Iris pigment epithelial cell (primary cell): Measurements from ENCODE around the gene DUOXA1.
A peak's percentile ranks its signal among the peaks of the same experiment; 100 is the strongest.

ENCODE experiments used
- DNase-seq: peaks from one replicate; pipeline ENCODE4 v3.0.0-alpha.2; 2011; ENCODE audit warnings: low read depth

DUOXA1 gene

DNA sequence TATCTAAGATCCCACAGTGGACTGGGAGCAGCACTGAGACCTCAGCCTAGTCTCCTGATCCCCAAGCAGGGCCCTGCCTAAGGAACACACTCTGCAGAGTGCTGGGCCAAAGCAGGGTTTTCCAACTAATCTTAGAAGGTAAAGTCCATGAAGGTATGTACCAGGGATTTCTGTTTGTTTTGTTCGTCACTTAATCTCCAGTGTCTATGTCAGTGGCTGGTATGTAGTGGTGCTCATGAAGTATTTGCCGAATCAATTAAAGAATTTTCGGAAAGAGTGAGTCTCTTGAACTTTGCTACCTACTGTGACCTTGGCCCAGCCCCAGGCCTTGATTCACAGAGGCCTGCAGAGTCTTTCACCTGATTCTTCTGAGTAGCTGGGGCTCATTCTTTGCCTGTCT is 1.8 kb upstream of the DUOXA1 start:
- no peak for DNase-seq

DNA sequence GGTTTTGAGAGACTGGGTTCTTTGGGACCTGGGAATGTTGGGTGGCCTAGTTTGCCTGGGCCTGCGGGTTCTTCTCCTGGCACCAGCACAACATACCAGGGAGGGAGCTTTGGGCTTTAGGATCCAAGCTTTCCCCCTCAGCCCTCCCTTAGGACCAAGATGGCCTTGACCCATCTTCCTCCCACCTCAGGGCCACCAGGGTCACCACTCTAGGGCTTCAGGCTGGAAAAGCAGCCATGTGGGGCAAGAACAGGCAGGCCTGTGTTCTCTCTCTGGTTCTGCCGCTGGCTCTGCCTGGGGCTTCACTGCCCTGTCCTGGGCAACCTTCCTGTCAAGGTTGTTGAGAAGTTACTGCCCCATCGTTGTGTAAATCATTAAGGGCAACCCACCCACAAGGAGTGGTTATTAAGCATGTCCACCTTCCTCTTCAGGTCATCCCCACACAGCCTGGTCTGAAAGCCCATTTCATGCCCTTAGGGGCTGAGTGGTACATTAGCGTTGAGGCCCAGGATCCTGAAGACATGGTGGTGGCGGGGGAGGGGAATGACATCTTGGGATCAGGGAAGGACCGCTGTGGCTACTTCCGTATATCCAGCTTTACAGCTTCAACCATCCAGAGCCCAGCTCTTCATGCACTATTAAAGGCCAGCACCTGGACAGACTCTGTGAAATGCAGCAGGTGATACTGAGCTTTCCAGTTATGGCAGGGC is 767 bp upstream of the DUOXA1 start:
- DNase-seq, result no peak

DNA sequence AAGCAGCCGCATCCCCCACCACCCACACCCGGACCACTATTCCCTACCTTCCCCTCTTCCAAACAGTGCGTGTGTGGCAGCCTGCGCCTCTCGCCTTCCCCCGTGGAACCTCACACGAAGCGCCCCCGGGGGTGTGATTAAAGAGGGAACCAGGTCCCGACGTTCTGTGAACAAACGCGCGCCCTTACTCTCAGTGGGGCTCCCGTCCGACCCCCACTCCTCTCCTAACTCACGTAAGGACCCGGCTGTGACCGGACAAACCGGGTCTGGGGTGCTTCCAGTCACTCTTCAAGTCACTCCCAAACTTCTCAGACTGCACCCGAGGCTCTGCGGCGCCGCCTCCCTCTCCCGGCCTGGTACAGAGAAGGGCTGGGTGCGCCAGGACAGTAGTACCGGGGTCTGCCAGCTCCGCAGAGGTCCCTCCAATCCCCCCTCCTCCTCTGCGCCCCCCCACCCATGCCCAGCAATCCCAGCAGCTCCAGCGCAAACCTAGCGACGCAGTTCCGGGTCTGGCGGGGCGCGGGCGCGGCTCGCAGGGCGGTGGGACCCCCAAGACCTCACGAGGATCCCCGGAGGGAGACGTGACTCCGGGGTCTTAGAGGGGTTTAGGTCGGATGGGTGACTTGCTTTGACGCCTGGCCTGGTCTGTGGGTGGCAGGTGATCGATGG is 574 bp downstream of the DUOXA1 start:
- DNase-seq, result no peak

DNA sequence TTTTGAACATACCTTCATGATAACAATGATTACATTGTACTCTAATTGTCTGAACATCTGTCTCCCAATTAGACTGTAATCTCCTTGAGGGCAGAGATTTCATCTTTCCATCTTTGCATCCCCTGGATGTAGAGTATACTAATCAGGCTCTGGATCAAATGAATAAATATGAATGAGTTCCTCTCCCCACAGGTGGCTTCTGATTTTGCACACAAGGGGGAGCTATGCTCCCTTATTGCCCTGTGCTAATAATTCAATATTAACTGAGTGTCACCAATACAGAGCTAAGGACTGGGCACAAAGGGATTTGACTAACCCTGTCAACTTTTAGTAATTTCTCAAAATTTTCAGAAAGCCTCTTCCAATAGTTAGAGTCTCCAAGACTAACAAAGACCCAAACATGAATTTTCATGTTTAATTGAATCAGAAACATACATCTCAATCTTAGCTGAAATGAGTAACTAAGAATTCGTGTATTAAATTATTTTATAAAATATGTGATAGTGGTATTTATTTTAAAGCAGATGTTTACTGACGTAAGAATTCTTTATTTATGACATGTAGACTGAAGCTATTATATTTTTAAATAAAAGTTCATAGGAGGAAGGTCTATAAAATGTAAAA is 3.0 kb downstream of the DUOXA1 start:
- peak; percentile 31 for DNase-seq

DNA sequence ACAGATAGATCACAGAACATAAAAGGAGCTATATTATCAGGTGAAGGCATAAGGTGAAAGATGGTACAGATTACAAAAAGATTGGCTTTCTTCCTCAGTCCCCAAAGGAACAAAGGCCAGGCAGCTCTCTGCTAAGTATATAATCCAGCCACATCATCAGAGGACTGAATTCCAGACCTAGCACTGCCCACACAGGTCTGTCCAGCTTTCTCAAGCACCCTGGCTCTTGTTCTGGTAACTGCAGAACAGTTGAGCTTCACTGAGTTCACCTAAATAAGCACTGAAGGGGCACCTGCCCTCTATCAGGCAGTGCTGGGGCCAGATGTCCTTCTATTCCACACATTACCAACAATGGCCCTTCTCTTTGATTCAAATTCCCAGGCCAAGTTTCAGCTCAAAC is 6.3 kb downstream of the DUOXA1 start:
- DNase-seq, result no peak

DNA sequence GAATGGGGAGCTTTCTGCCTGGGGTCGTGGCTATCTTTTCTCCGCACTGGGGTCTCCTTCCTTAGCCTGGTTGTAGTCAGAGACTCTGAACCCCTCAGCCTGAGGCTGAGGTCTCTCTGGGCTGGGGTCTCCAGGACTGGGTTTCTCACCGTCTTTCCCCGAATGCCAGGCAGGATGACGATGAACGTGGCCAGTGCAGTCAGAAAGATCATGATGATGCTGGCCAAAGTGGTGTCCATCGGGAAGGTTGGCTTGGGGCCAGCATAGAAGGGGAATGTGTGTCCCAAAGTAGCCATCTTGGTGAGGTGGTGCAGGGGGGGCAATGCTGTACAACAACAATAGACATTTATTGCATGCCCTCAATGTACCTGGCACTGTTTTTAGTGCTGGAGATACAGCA is 7.0 kb downstream of the DUOXA1 start:
- no peak for DNase-seq

DNA sequence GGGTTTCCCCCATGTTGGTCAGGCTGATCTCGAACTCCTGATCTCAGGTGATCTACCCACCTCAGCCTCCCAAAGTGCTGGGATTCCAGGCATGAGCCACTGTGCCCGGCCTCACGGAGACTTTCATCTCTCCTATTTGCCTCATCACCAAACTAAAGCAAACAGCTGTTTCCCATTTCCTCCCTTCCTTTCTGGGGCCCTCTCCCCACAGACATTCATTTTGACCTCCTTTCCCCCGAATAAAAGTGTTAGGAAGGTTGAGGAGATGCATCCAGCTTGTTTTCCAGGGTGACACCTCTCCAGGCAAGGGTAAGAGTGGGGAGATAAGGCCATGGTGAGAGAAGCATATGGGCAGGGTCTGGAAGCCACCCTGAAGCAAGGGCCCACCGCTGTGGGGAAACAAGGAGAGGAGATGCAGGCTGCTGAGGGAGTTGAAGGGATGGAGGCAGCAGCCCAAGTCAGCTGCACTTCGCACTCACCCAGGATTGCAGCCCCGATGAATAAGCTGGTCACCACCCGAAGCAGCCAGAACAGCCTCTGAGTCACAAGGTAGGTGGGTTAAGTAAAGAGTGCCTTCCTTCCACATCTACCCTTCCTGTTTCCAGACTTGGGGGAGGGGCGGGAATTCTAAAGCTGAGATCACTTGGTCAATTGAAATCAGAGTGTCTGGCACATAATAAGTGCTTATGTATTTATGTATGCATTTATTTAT is 7.8 kb downstream of the DUOXA1 start:
- DNase-seq, result peak; percentile 89

DNA sequence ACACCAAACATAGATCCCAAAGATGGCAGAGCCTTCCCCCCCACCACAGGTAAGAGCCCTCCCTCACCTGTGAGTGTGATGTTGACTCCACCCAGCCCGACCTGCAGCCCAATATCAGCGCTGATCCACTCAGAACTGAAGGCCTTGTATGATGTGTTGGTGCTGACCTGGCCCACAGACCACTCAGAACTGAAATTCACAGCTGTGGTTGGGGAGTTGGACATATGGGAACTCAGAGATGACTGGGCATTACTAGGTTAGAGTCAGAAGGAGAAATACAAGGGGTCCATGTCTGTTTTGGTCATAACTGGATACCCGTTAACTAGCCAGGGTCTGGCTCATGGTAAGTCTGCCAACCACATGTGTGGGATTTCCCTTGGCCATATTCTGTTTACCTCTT is 8.7 kb downstream of the DUOXA1 start:
- DNase-seq, result no peak

DNA sequence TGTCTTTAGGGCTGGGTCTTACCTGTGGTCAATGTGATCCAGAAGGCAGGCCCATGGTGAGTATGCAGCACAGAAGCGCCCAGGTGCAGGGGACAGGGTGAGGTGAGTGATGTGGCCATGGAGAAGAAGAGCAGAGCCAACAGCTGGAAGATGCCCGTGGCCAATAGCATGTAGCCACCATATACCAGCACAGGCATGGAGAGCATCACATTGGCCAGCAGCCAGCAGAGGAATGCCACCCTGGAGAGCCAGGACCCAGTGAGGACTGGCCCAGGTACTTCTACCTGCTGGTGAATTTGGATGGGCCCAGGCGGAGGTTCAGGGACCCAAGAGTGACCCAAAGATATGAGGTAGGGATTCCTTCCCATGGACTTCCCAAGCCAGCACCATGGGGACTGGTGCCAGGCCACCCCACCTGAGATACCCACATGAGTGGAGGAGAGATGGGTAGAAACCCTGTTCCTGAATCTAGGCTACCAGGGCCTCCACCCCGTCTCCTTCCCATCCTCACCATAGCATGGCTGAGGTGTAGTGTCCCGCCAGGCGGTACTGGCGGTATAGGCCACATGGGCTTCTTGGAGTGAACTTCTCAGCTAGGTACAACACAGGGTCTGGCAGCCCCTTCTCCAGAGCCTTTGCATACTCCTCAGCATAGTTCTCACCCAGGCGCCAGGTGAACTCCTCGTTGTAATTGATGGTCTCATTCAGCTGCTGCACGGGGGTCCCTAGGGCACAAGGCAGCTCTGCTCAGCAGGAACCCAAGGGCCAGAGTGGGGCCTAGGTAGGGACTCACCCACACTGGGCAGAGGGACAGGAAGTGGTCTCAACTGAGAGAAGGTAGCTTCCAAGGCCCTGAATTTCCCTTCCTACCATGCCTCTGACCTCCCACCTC is 9.4 kb downstream of the DUOXA1 start:
- no peak for DNase-seq

DNA sequence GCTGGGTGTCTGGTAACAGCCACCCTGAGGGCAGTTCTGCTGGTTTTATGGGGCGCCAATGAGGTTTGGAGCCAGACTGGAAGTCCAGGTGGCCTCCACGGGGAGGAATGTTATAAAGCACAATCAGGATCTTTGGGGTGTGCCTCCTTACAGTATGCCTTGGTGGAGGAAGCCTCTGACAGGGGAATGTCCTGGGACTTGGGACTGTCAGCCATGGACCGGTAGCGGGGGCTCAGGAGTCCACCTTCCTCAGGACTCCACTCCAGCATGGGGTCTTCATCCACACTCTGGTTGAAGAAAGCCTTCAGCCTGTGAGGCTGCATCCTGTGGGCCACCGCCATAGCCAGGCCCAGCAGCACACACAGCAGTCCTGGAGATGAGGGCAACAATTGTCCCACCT is 10.7 kb downstream of the DUOXA1 start:
- no peak for DNase-seq

DNA sequence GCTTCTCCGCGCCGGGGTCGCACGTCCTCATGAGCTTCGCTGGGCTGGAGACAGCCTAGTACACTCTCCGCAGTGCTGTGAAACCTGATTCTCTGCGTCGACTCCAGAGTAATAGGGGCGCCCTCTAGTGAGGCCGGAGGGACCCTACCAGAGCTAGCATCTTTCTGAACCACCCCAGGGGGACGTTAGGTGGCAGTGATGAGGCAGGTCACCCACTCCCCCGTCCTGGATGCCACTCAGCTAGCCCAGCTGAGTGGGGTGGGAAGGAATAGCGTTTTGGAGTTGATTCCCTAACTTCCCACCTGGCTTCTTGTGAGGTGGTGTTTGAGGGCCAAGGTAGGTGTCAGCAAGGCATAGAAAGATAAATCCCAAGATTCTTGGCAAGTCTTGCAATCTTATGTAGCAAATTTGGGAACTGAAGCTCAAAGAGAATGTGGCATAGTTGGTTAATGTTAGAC is 11.5 kb downstream of the DUOXA1 start:
- DNase-seq, result peak; percentile 90

DNA sequence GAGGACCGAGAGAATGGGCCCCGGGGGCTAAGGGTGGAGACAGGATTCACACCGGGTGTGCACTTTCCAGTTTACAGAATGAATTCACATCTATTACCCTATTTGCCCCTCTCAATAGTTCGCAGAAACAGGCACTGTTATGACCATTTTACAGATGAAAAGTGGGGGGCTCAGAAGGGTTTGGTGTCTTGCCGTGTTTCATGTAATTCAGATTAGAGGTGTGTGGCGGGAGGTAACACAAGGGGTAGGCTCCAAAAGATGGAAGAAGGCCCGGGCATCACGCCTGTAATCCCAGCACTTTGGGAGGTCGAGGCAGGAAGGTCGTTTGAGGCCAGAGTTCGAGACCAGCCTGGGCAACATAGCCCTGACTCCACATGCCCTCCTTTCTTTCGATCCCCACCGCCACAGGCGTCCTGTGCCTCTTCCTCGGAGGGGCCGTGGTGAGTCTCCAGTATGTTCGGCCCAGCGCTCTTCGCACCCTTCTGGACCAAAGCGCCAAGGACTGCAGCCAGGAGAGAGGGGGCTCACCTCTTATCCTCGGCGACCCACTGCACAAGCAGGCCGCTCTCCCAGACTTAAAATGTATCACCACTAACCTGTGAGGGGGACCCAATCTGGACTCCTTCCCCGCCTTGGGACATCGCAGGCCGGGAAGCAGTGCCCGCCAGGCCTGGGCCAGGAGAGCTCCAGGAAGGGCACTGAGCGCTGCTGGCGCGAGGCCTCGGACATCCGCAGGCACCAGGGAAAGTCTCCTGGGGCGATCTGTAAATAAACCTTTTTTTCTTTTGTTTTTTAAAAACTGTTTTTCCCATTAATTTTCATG is 12.2 kb downstream of the DUOXA1 start:
- no peak for DNase-seq

DNA sequence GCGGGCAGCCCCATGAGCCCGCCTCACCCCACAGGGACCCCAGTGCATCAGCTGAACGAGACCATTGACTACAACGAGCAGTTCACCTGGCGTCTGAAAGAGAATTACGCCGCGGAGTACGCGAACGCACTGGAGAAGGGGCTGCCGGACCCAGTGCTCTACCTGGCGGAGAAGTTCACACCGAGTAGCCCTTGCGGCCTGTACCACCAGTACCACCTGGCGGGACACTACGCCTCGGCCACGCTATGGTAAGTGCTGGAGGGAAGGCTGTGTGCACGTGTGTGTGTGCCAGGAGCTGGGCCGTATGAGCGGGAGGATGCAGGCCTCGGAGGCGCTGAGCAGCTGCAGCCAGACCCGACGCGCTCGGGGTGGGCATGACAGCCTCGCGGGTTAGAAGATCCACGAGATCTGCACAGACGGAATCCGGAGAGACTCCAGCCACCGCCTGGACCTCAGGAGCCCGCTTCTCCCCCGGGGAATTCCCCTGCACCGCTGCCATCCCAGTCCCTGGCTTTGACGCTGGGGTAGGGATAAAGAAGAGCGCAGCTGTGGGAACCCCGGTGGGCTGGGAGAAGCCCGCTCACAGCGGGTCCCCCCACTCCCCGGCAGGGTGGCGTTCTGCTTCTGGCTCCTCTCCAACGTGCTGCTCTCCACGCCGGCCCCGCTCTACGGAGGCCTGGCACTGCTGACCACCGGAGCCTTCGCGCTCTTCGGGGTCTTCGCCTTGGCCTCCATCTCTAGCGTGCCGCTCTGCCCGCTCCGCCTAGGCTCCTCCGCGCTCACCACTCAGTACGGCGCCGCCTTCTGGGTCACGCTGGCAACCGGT is 13.0 kb downstream of the DUOXA1 start:
- no peak for DNase-seq

DNA sequence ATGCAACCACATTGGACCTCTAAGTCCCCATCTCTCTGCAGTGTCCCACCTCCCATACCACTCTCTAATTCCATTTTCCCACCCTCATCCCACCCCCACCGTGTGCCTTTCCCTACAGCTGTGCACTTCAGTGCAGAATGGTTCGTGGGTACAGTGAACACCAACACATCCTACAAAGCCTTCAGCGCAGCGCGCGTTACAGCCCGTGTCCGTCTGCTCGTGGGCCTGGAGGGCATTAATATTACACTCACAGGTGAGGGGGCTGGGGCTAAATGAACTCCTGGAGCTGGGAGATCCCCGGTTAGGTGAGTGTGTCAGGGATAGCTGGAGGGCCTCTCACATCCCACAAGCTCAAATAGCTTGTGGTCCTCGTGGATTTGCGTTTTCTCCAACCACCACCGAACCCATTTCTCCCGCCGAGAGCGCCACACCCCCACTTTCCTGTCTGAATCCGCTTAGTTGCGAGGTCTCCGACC is 13.6 kb downstream of the DUOXA1 start:
- no peak for DNase-seq

DNA sequence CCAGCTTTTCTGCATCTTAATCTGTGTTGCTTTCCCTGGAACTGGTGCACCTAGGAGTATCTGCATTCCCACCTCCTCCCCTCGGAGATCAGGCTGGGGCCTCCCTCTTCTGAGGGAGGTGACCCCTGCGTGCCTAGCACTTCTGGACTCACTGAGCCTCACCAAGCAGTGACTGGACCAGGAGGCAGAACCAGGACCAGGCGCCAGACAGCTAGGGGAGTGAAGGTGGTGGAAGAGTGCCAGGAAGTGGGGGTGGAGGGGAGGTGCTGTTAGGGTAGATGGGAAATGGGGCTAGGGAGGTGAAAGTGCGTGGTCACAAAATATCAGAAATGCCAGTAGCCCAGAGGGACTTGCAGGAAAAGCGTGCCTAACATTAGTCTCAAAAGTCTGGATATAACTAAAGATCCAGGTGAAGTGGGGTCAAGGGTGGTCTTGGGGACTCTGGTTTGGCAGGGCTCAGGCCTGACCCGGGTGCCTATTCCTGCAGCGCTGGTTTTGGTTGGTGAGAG is 14.3 kb downstream of the DUOXA1 start:
- DNase-seq, result no peak

DNA sequence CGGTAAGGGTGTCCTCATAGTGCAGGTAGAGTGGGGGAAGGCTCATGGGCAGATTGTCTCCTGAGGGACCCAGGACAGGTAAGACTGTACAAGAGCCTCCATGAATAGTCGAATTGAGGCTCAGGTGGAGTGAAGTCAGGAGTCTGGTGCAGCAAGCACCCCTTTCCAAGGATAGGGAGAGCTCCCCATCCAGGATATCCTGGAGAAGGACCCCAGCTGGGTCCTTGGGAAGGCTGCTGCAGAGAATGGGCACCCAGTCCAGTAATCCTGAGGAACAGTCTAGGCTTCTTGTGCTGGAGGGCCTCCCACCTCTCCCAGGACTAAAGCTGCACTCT is 15.0 kb downstream of the DUOXA1 start:
- DNase-seq, result no peak

DNA sequence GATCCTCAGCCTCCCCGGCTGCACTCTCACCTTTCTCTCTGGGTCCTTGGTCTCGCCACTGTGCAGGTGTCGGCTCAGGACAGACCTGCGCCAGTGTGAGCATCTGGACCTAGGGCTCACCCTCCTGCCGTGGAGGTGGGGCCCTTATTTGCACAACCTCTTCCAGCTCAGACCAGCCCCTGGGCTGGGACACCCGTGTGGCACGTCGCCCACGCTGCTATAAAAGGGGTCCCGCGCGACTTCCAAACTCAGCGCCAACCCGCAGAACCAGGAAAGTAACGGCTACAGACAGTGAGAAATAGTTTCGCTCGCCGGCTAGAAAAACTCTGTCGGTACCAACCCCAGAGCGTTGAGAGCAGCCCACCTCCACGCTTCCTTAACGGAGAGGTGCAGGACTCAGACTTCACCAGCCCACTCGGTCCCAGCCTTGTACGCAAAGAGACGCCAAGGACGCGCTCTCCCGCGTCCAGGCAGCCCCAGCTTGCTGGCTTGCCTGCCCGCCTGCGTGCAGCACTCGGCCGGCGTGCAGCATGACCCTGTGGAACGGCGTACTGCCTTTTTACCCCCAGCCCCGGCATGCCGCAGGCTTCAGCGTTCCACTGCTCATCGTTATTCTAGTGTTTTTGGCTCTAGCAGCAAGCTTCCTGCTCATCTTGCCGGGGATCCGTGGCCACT is 15.5 kb downstream of the DUOXA1 start, which contains the start of the genes DUOX2 and DUOXA2:
Gene DUOX2, minus strand, starts transcription at position 97 of the 675 bp plus-strand sequence. CDS start 761 bp downstream, outside the sequence.
Gene DUOXA2, plus strand, starts transcription at position 251 of the 675 bp plus-strand sequence. Its CDS starts 280 bp downstream, at position 531.
- DNase-seq, result no peak

DNA sequence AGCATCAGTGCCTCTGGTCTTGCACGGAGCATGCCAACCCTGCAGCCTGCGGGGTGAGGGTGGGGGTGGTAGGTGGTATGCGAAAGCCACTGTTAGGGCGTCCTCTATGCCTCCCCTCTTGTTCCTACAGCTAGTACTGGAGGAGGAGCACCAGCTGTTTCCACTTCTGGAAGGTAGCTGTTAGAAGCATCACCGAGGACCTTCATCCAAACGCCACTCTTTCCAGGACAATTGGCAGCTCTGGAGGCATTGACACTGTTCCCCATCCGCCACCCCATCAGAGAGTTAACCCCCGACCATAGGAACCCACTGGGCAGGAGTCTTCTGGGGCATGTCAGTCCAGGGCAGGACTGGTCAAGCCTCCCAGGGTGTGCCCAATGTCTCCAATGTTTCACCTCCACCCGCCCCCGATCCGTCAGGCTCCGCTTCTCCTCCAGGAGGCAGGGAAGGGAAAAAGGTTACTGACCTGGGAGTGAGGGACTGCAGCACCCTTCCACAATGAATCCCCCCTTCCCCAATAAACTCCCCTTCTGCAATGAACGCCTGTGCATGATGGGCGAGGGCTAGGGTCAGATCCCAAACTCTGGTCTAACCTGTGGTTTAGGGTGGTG is 16.2 kb downstream of the DUOXA1 start:
- no peak for DNase-seq
